A549 (cell line): Measurements from ENCODE around the gene DCLK1.

Source experiments
- ATOH8 ChIP-seq: fragments of 250-450 bp; sonication (Bioruptor Pico); IDR thresholded peaks from 2 replicates; pipeline ENCODE4 v1.5.0; 2020; ENCODE audit warnings: low read depth, mild to moderate bottlenecking, moderate library complexity
- BHLHE40 ChIP-seq: IDR thresholded peaks from 2 replicates; pipeline ENCODE4 v1.6.1; 2012; ENCODE audit warnings: low read depth, low read length, inconsistent platforms
- CHD2 ChIP-seq: fragments of 150-350 bp; IDR thresholded peaks from 2 replicates; pipeline ENCODE4 v1.6.1; 2014; ENCODE audit warnings: low read length; ENCODE audit not compliant: partially characterized antibody
- CTCF ChIP-seq: fragments of >200 bp; sonication (Bioruptor Twin); formaldehyde crosslinking; IDR thresholded peaks from 3 replicates; pipeline ENCODE4 v1.5.1; 2016
- EP300 ChIP-seq, 2 experiments: fragments of >200 bp; sonication (Bioruptor Twin); formaldehyde crosslinking; IDR thresholded peaks; 2 replicates in 1 of 2; 3 replicates in 1 of 2; pipeline ENCODE4 v1.6.1; 2016 to 2017
- JUNB ChIP-seq: fragments of >200 bp; sonication (Bioruptor Twin); formaldehyde crosslinking; IDR thresholded peaks from 2 replicates; pipeline ENCODE4 v1.6.1; 2016
- MAX ChIP-seq: IDR thresholded peaks from 2 replicates; pipeline ENCODE4 v1.6.1; 2012
- POLR2A ChIP-seq: IDR thresholded peaks from 2 replicates; pipeline ENCODE4 v1.6.1; 2012; ENCODE audit warnings: mild to moderate bottlenecking, low read length
- REST ChIP-seq: fragments of 200-600 bp; sonication (generic); IDR thresholded peaks from 2 replicates; pipeline ENCODE4 v1.6.1; 2016; ENCODE audit warnings: antibody characterized with exemption, mild to moderate bottlenecking, moderate library complexity
- USF2 ChIP-seq: fragments of 450-650 bp; IDR thresholded peaks from 2 replicates; pipeline ENCODE4 v1.6.1; 2014; ENCODE audit warnings: antibody characterized with exemption
- ZFP36 ChIP-seq: fragments of 450-650 bp; IDR thresholded peaks from 2 replicates; pipeline ENCODE4 v1.6.1; 2014; ENCODE audit warnings: borderline replicate concordance; ENCODE audit not compliant: partially characterized antibody
- TF ChIP-seq, protein P1 (sequence below): fragments of 250-450 bp; sonication (Bioruptor Pico); IDR thresholded peaks from 2 replicates; pipeline ENCODE4 v1.5.0; 2021; ENCODE audit warnings: mild to moderate bottlenecking, moderate library complexity, borderline replicate concordance

DNA sequence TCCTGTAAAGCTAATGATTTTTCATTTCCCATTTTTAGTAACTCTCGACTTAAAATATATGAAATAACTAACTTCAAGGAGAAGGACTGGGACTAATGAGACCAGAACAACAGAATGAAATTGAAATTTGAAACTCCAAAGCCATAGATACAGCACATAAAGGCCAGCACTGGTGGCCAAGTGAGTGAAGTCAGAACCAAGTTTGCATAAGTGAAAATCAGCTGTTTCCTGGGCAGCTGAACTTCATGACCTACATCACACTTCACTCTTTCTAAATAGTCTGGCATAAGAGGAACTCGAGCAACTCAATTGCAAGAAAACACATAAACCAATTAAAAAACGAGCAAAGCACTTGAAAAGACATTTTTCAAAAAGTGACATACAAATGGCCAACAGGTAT, 84.5 kb downstream of the DCLK1 start:
- TF ChIP-seq JUNB (no peak), CTCF (no peak), EP300 (IDR thresholded peaks at IDR 0.05) (no peak), ATOH8 (CRISPR knock-in tag) (no peak), MAX (no peak), POLR2A (no peak), CHD2 (no peak), BHLHE40 (no peak), USF2 (no peak), ZFP36 (no peak), REST (no peak)
- TF ChIP-seq, protein P1, sequence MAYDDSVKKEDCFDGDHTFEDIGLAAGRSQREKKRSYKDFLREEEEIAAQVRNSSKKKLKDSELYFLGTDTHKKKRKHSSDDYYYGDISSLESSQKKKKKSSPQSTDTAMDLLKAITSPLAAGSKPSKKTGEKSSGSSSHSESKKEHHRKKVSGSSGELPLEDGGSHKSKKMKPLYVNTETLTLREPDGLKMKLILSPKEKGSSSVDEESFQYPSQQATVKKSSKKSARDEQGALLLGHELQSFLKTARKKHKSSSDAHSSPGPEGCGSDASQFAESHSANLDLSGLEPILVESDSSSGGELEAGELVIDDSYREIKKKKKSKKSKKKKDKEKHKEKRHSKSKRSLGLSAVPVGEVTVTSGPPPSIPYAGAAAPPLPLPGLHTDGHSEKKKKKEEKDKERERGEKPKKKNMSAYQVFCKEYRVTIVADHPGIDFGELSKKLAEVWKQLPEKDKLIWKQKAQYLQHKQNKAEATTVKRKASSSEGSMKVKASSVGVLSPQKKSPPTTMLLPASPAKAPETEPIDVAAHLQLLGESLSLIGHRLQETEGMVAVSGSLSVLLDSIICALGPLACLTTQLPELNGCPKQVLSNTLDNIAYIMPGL (CRISPR knock-in tag) = no peak
